HL-60 (cell line): ENCODE data around the gene PRCP.

Experiments
- DNase-seq, 2 experiments: peaks; one replicate each; pipeline ENCODE4 v3.0.0-alpha.2; 2010 to 2020; ENCODE audit warnings: low read depth in 1 of 2, low spot score in 1 of 2
- H3K27ac ChIP-seq: fragments of 250-450 bp; sonication (Bioruptor Pico); replicated peaks from 2 replicates; pipeline ENCODE4 v1.5.1; 2020; ENCODE audit warnings: mild to moderate bottlenecking, moderate library complexity
- H3K27me3 ChIP-seq: fragments of 250-450 bp; sonication (Bioruptor Pico); 2 replicates; pipeline ENCODE4 v1.5.1; 2021; ENCODE audit warnings: mild to moderate bottlenecking, moderate library complexity; ENCODE audit not compliant: insufficient read depth, poor library complexity, severe bottlenecking
- H3K4me3 ChIP-seq: replicated peaks from 2 replicates; pipeline ENCODE4 v1.5.1; 2011; ENCODE audit warnings: mild to moderate bottlenecking, control low read depth, low read length; ENCODE audit not compliant: insufficient read depth
- GABPA ChIP-seq: IDR thresholded peaks from 2 replicates; pipeline ENCODE4 v1.6.1; 2012; ENCODE audit warnings: low read depth
- POLR2AphosphoS5 ChIP-seq: IDR thresholded peaks from 2 replicates; pipeline ENCODE4 v1.6.1; 2012; ENCODE audit warnings: low read depth
- SPI1 ChIP-seq: IDR thresholded peaks from 2 replicates; pipeline ENCODE4 v1.6.1; 2012; ENCODE audit warnings: low read depth, mild to moderate bottlenecking, borderline replicate concordance
- TF ChIP-seq, protein P1 (sequence below): IDR thresholded peaks from one replicate; pipeline ENCODE4 v1.5.1; 2011; ENCODE audit warnings: low read length, control low read depth, inconsistent platforms; ENCODE audit not compliant: insufficient read depth
- TF ChIP-seq, protein P2 (sequence below): IDR thresholded peaks from 2 replicates; pipeline ENCODE4 v1.6.1; 2012; ENCODE audit warnings: low read depth; ENCODE audit not compliant: insufficient replicate concordance

Gene PRCP

DNA sequence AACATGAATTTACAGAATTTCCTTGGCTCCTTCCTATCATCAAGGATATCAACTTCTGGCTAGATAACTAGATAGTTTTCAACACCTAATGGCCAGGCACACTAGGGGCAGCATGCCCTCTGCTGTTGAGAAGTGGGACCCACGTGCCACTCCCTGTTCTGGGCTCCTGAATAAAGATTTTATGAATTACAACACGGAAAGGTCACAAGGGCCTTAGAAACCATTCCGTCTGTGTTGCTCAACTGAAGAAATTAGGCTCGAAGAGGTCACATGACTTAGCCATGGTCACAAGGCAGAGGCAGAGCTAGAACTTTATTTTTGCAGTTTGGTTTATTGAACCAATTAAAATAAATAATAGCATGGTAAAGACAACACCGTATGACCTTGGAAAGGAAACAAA lies 36.0 kb downstream of the PRCP start:
- TF ChIP-seq, protein P1, sequence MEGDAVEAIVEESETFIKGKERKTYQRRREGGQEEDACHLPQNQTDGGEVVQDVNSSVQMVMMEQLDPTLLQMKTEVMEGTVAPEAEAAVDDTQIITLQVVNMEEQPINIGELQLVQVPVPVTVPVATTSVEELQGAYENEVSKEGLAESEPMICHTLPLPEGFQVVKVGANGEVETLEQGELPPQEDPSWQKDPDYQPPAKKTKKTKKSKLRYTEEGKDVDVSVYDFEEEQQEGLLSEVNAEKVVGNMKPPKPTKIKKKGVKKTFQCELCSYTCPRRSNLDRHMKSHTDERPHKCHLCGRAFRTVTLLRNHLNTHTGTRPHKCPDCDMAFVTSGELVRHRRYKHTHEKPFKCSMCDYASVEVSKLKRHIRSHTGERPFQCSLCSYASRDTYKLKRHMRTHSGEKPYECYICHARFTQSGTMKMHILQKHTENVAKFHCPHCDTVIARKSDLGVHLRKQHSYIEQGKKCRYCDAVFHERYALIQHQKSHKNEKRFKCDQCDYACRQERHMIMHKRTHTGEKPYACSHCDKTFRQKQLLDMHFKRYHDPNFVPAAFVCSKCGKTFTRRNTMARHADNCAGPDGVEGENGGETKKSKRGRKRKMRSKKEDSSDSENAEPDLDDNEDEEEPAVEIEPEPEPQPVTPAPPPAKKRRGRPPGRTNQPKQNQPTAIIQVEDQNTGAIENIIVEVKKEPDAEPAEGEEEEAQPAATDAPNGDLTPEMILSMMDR: peak; percentile 57
- TF ChIP-seq SPI1 (no peak), GABPA (no peak)
- Histone ChIP-seq H3K4me3 (no peak overlapping the region), H3K27ac (peak overlapping the region; percentile 56), H3K27me3 (no peaks in the 10 kb centered on the region)
- DNase-seq: peak; percentile 82 to 84

DNA sequence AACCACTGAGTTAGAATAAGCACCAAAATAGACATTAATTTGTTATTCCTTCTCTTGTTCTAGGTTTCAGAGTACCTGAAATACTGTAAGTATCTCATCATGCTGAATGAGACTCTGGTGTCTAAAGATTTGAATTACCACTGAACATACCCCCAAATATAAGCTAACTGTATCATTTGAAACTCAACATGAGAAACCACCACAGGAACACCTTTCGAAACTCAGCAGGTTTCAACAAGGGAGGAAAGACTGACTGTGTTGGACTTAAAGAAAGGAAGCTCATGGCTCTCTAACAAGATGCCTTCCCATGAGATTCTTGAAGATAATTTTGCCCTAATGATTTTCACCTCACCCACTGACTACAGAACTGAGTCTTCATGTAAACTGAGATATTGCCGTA lies 37.0 kb downstream of the PRCP start:
- no peak for DNase-seq

DNA sequence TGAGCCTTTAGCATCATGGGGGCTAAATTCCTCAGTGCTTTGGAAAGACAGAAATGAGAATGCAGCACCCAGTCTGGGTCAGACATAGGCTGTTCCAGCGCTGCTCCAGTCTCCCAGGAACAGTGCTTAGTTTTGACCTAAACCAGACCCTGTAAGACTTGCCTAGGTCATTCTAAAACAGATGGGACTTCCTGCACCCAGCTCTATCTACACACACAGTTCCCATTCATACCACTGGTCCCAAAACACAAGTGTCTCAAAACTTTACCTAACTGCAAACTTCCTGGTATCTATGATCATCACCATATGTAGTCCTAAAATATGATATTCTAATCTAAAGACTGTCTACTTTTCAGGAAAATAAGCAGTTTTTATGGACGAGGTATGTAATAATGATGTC lies 37.9 kb downstream of the PRCP start:
- Histone ChIP-seq H3K27ac (no peak overlapping the region), H3K27me3 (no peaks in the 10 kb centered on the region), H3K4me3 (no peak overlapping the region)
- DNase-seq: no peak
- no peak for TF ChIP-seq POLR2AphosphoS5
- TF ChIP-seq, protein P2, sequence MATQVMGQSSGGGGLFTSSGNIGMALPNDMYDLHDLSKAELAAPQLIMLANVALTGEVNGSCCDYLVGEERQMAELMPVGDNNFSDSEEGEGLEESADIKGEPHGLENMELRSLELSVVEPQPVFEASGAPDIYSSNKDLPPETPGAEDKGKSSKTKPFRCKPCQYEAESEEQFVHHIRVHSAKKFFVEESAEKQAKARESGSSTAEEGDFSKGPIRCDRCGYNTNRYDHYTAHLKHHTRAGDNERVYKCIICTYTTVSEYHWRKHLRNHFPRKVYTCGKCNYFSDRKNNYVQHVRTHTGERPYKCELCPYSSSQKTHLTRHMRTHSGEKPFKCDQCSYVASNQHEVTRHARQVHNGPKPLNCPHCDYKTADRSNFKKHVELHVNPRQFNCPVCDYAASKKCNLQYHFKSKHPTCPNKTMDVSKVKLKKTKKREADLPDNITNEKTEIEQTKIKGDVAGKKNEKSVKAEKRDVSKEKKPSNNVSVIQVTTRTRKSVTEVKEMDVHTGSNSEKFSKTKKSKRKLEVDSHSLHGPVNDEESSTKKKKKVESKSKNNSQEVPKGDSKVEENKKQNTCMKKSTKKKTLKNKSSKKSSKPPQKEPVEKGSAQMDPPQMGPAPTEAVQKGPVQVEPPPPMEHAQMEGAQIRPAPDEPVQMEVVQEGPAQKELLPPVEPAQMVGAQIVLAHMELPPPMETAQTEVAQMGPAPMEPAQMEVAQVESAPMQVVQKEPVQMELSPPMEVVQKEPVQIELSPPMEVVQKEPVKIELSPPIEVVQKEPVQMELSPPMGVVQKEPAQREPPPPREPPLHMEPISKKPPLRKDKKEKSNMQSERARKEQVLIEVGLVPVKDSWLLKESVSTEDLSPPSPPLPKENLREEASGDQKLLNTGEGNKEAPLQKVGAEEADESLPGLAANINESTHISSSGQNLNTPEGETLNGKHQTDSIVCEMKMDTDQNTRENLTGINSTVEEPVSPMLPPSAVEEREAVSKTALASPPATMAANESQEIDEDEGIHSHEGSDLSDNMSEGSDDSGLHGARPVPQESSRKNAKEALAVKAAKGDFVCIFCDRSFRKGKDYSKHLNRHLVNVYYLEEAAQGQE: no peak
- no peak for TF ChIP-seq GABPA
- TF ChIP-seq SPI1: no peak
- TF ChIP-seq, protein P1: no peak

More for the DNA sequence above, 37.0 kb downstream of the PRCP start:
- H3K27ac ChIP-seq: no peak overlapping the region
- no peaks in the 10 kb centered on the region for H3K27me3 ChIP-seq
- no peak overlapping the region for H3K4me3 ChIP-seq
- TF ChIP-seq, protein P1: no peak
- TF ChIP-seq GABPA (no peak), POLR2AphosphoS5 (no peak), SPI1 (no peak)
- TF ChIP-seq, protein P2: no peak

DNA sequence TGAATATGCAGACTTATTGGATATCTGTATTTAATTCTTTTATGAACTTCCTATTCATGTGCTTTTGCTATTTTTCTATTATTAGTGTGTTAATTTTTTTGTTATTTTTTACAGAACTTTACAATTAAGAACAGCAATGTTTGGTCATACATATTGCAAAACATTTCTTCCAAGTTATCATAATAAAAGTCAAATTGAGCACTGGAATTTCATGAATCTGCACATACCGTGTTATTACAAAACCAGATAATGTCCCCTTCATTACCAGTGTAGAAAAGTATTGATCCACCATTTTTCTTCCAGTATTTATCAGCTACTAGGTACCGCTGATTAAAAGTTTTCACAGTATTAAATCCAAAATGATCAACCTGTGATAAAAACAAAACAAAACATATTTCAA lies 40.5 kb downstream of the PRCP start:
- Histone ChIP-seq H3K27ac (no peak overlapping the region), H3K4me3 (no peak overlapping the region), H3K27me3 (no peaks in the 10 kb centered on the region)
- no peak for DNase-seq
- TF ChIP-seq, protein P1: no peak
- TF ChIP-seq POLR2AphosphoS5 (no peak), GABPA (no peak), SPI1 (no peak)
- TF ChIP-seq, protein P2: no peak
